Astrocyte (in vitro differentiated cells and primary cell): ENCODE results near the gene RNU2-63P. TPM values are rescaled to one million over a fixed set of nuclear protein-coding genes. Genes with fewer than 3 reads are reported as not detected.
"Not testable (repeated sequence)": the region's sequence is repeated elsewhere in the genome, so short reads cannot be mapped to it uniquely, and the experiment has no call there.

Source experiments
- DNase-seq: peaks from one replicate; pipeline ENCODE4 v3.0.0-alpha.2; 2010; ENCODE audit warnings: low read depth
- FAIRE-seq: peaks from 2 replicates; lab custom pipeline; 2011; peaks lifted over from hg19 to GRCh38; lab: Jason Lieb, UNC
- H2AFZ ChIP-seq: 2 replicates; pipeline ENCODE4 v1.6.0; 2012; ENCODE audit warnings: low read depth, low read length, inconsistent platforms
- H3K27ac ChIP-seq: 2 replicates; pipeline ENCODE4 v1.5.1; 2011; ENCODE audit warnings: low read depth, low read length, inconsistent platforms
- H3K27me3 ChIP-seq: 2 replicates; pipeline ENCODE4 v1.6.0; 2011; ENCODE audit warnings: low read length, inconsistent platforms; ENCODE audit not compliant: insufficient read depth
- H3K36me3 ChIP-seq: 2 replicates; pipeline ENCODE4 v1.5.1; 2011; ENCODE audit warnings: low read length, inconsistent platforms; ENCODE audit not compliant: insufficient read depth
- H3K4me1 ChIP-seq: 2 replicates; pipeline ENCODE4 v1.5.1; 2011; ENCODE audit warnings: low read length, inconsistent platforms; ENCODE audit not compliant: insufficient read depth
- H3K4me2 ChIP-seq: 2 replicates; pipeline ENCODE4 v1.6.0; 2012; ENCODE audit warnings: low read length, inconsistent platforms
- H3K4me3 ChIP-seq: 2 replicates; pipeline ENCODE4 v1.5.1; 2011; ENCODE audit warnings: low read depth, mild to moderate bottlenecking, low read length, inconsistent platforms; ENCODE audit not compliant: insufficient read depth
- H3K79me2 ChIP-seq: 2 replicates; pipeline ENCODE4 v1.6.0; 2012; ENCODE audit warnings: mild to moderate bottlenecking, low read length, inconsistent platforms; ENCODE audit not compliant: insufficient read depth
- H3K9ac ChIP-seq: 2 replicates; pipeline ENCODE4 v1.6.0; 2012; ENCODE audit warnings: mild to moderate bottlenecking, low read length, inconsistent platforms
- H3K9me3 ChIP-seq: 2 replicates; pipeline ENCODE4 v1.5.1; 2012; ENCODE audit warnings: low read depth, mild to moderate bottlenecking, low read length, inconsistent platforms; ENCODE audit not compliant: insufficient read depth
- H4K20me1 ChIP-seq: 2 replicates; pipeline ENCODE4 v1.6.0; 2012; ENCODE audit warnings: low read length, inconsistent platforms; ENCODE audit not compliant: insufficient read depth
- H3K27ac Mint-ChIP-seq: one replicate; pipeline ENCODE4 v1.8.0; 2021; ENCODE audit warnings: mild to moderate bottlenecking, mixed read lengths; ENCODE audit not compliant: unreplicated experiment
- H3K27me3 Mint-ChIP-seq: one replicate; pipeline ENCODE4 v1.8.0; 2021; ENCODE audit warnings: low read depth, mixed read lengths; ENCODE audit not compliant: unreplicated experiment
- H3K36me3 Mint-ChIP-seq: one replicate; pipeline ENCODE4 v1.8.0; 2021; ENCODE audit warnings: low read depth, mixed read lengths; ENCODE audit not compliant: unreplicated experiment
- H3K4me1 Mint-ChIP-seq: one replicate; pipeline ENCODE4 v1.8.0; 2021; ENCODE audit warnings: low read depth, mixed read lengths; ENCODE audit not compliant: unreplicated experiment
- H3K4me3 Mint-ChIP-seq: one replicate; pipeline ENCODE4 v1.8.0; 2021; ENCODE audit warnings: mild to moderate bottlenecking, moderate library complexity, mixed read lengths; ENCODE audit not compliant: unreplicated experiment
- H3K9me3 Mint-ChIP-seq: one replicate; pipeline ENCODE4 v1.8.0; 2021; ENCODE audit warnings: mild to moderate bottlenecking, mixed read lengths; ENCODE audit not compliant: unreplicated experiment
- EZH2 ChIP-seq: IDR thresholded peaks from 2 replicates; pipeline ENCODE4 v1.6.1; 2012; ENCODE audit warnings: mild to moderate bottlenecking, low read length, inconsistent platforms; ENCODE audit not compliant: insufficient read depth
- total RNA-seq: library from RNA; stranded (reverse); gene quantifications from 2 replicates; pipeline ENCODE4 v1.2.1, GENCODE V29; 2021
- TF ChIP-seq, protein P1 (sequence below): IDR thresholded peaks from 2 replicates; pipeline ENCODE4 v1.5.1; 2011; ENCODE audit warnings: low read depth, mild to moderate bottlenecking, inconsistent platforms, low read length, moderate library complexity; ENCODE audit not compliant: insufficient read depth

Gene RNU2-63P
- total RNA-seq, 1 donor from 2014 or later = 4.2 TPM

- H3K4me1 ChIP-seq = no peaks in the 10 kb centered on the region
- peaks cover 5% of the 10 kb centered on the region for H3K27me3 Mint-ChIP-seq
- no peaks in the 10 kb centered on the region for H3K36me3 Mint-ChIP-seq
- no peak overlapping the region for H3K27ac ChIP-seq
- H2AFZ ChIP-seq = no peak overlapping the region
- H3K9me3 Mint-ChIP-seq = no peaks in the 10 kb centered on the region
- no peak overlapping the region for H3K9ac ChIP-seq
- no peak overlapping the region for H3K4me3 Mint-ChIP-seq
- H3K79me2 ChIP-seq = no peaks in the 10 kb centered on the region
- H3K27ac Mint-ChIP-seq = no peak overlapping the region
- H3K27me3 ChIP-seq = no peaks in the 10 kb centered on the region
- H4K20me1 ChIP-seq = no peaks in the 10 kb centered on the region
- no peaks in the 10 kb centered on the region for H3K36me3 ChIP-seq
- peaks cover 2% of the 10 kb centered on the region for H3K4me1 Mint-ChIP-seq
- no peak overlapping the region for H3K4me2 ChIP-seq
- no peak for TF ChIP-seq EZH2
- TF ChIP-seq, protein P1, sequence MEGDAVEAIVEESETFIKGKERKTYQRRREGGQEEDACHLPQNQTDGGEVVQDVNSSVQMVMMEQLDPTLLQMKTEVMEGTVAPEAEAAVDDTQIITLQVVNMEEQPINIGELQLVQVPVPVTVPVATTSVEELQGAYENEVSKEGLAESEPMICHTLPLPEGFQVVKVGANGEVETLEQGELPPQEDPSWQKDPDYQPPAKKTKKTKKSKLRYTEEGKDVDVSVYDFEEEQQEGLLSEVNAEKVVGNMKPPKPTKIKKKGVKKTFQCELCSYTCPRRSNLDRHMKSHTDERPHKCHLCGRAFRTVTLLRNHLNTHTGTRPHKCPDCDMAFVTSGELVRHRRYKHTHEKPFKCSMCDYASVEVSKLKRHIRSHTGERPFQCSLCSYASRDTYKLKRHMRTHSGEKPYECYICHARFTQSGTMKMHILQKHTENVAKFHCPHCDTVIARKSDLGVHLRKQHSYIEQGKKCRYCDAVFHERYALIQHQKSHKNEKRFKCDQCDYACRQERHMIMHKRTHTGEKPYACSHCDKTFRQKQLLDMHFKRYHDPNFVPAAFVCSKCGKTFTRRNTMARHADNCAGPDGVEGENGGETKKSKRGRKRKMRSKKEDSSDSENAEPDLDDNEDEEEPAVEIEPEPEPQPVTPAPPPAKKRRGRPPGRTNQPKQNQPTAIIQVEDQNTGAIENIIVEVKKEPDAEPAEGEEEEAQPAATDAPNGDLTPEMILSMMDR = no peak
- no peaks in the 10 kb centered on the region for H3K9me3 ChIP-seq
- FAIRE-seq (no peak), DNase-seq (no peak)
- H3K4me3 ChIP-seq = no peak overlapping the region
Measured at GRCh38 chr2:88002359-88002707, 14.0 kb downstream of the RNU2-63P start.

DNA sequence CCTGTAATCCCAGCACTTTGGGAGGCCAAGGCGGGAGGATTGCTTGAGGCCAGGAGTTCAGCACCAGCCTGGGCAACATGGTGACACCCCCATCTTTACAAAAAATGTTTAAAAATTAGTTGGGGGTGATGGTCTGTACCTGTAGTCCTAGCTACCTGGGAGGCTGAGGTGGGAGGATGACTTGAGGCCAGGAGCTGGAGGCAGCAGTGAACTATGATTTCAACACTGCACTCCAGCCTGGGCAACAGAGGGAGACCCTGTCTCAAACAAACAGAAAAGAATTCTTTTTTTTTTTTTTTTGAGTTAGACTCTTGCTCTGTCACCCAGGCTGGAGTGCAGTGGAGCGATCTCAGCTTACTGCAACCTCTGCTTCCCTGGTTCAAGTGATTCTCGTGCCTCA, 15.9 kb downstream of the RNU2-63P start:
- H3K27me3 Mint-ChIP-seq, H3K4me1 ChIP-seq, H3K4me3 ChIP-seq, H3K9me3 Mint-ChIP-seq, H4K20me1 ChIP-seq, H3K9me3 ChIP-seq, H3K4me2 ChIP-seq, H3K9ac ChIP-seq, H3K4me3 Mint-ChIP-seq, H3K4me1 Mint-ChIP-seq, H3K27ac Mint-ChIP-seq, H2AFZ ChIP-seq, H3K27me3 ChIP-seq, H3K36me3 Mint-ChIP-seq, H3K36me3 ChIP-seq, H3K79me2 ChIP-seq, FAIRE-seq, DNase-seq, H3K27ac ChIP-seq: not testable (repeated sequence)

GRCh38 chr2:87996570-87996969, 19.8 kb downstream of the RNU2-63P start:
- Mint-ChIP-seq H3K27me3 (peaks cover 2% of the 10 kb centered on the region), H3K27ac (no peak overlapping the region), H3K9me3 (no peaks in the 10 kb centered on the region), H3K36me3 (no peaks in the 10 kb centered on the region), H3K4me3 (no peak overlapping the region), H3K4me1 (no peaks in the 10 kb centered on the region)
- Histone ChIP-seq H2AFZ (no peak overlapping the region), H3K4me1 (no peaks in the 10 kb centered on the region), H3K4me2 (no peak overlapping the region), H3K36me3 (no peaks in the 10 kb centered on the region), H3K79me2 (no peaks in the 10 kb centered on the region), H3K27ac (no peak overlapping the region), H4K20me1 (no peaks in the 10 kb centered on the region), H3K9me3 (no peaks in the 10 kb centered on the region), H3K27me3 (no peaks in the 10 kb centered on the region), H3K9ac (no peak overlapping the region), H3K4me3 (no peak overlapping the region)
- DNase-seq (no peak), FAIRE-seq (no peak)
- no peak for TF ChIP-seq EZH2
- TF ChIP-seq, protein P1 = no peak
